K562 (cell line): ENCODE measurements around the gene SERTAD2.

ENCODE experiments used
- CHD2 ChIP-seq: IDR thresholded peaks from 2 replicates; pipeline ENCODE4 v1.6.1; 2011; ENCODE audit warnings: low read depth, low read length
- CTCF ChIP-seq, 3 experiments: IDR thresholded peaks in 2 of 3; conservative IDR thresholded peaks in 1 of 3; 2 replicates each; pipeline ENCODE4 v1.5.1; 2011 to 2012; ENCODE audit warnings: low read length in 3 of 3, mild to moderate bottlenecking in 3 of 3, control low read depth in 2 of 3, improper control_type of control experiment in 1 of 3, inconsistent platforms in 1 of 3, low read depth in 1 of 3, mixed read lengths in 1 of 3, moderate library complexity in 1 of 3; ENCODE audit not compliant: insufficient read depth in 2 of 3
- E2F4 ChIP-seq: sonication (generic); formaldehyde crosslinking; IDR thresholded peaks from 2 replicates; pipeline ENCODE4 v1.8.0; 2022; ENCODE audit warnings: mild to moderate bottlenecking, low read depth, missing genetic modification reagents
- FOXA3 ChIP-seq, 2 experiments: fragments of 450-650 bp in 1 of 2; sonication (generic) in 1 of 2; formaldehyde crosslinking; IDR thresholded peaks in 1 of 2; conservative IDR thresholded peaks in 1 of 2; 2 replicates each; pipeline versions ENCODE4 v1.4.0 to v1.8.0; 2020 to 2022; ENCODE audit warnings: mild to moderate bottlenecking in 2 of 2, missing genetic modification reagents in 1 of 2
- MAZ ChIP-seq, 2 experiments: fragments of 450-650 bp in 1 of 2; sonication (generic) in 1 of 2; formaldehyde crosslinking; IDR thresholded peaks in 1 of 2; conservative IDR thresholded peaks in 1 of 2; 2 replicates each; pipeline versions ENCODE4 v1.4.0 to v1.5.0; 2020; ENCODE audit warnings: mild to moderate bottlenecking in 1 of 2, missing genetic modification reagents in 1 of 2
- NFYB ChIP-seq: IDR thresholded peaks from 2 replicates; pipeline ENCODE4 v1.6.1; 2011; ENCODE audit warnings: mild to moderate bottlenecking, moderate library complexity; ENCODE audit not compliant: insufficient read length; ENCODE audit errors: extremely low read depth
- NR2C2 ChIP-seq, 2 experiments: fragments of 200-800 bp in 1 of 2; sonication (Bioruptor generic) in 1 of 2; sonication (generic) in 1 of 2; formaldehyde crosslinking in 1 of 2; IDR thresholded peaks; 2 replicates each; pipeline versions ENCODE4 v1.6.1 to v1.8.0; 2016 to 2022; ENCODE audit warnings: mild to moderate bottlenecking in 1 of 2, missing compliant biosample characterization in 1 of 2, missing genetic modification characterization in 1 of 2, missing genetic modification reagents in 1 of 2
- POLR2A ChIP-seq: fragments of 450-650 bp; conservative IDR thresholded peaks from 2 replicates; pipeline ENCODE4 v1.6.1; 2016
- POLR2AphosphoS5 ChIP-seq: IDR thresholded peaks from 2 replicates; pipeline ENCODE4 v1.6.1; 2011; ENCODE audit warnings: mild to moderate bottlenecking, low read depth, low read length, moderate library complexity; ENCODE audit not compliant: control insufficient read depth, insufficient read depth
- TGIF2 ChIP-seq: sonication (generic); formaldehyde crosslinking; IDR thresholded peaks from 2 replicates; pipeline ENCODE4 v1.8.1; 2022; ENCODE audit warnings: mild to moderate bottlenecking, missing genetic modification reagents, moderate library complexity
- ZNF263 ChIP-seq: sonication (generic); formaldehyde crosslinking; IDR thresholded peaks from 2 replicates; pipeline ENCODE4 v1.8.0; 2022; ENCODE audit warnings: mild to moderate bottlenecking, missing genetic modification reagents, borderline replicate concordance
- TF ChIP-seq, protein P1 (sequence below), 2 experiments: fragments of 450-650 bp; formaldehyde crosslinking in 1 of 2; IDR thresholded peaks; 2 replicates each; pipeline versions ENCODE4 v1.4.0 to v1.6.1; 2014 to 2020; ENCODE audit warnings: mild to moderate bottlenecking in 2 of 2, borderline replicate concordance in 1 of 2, low read depth in 1 of 2

DNA sequence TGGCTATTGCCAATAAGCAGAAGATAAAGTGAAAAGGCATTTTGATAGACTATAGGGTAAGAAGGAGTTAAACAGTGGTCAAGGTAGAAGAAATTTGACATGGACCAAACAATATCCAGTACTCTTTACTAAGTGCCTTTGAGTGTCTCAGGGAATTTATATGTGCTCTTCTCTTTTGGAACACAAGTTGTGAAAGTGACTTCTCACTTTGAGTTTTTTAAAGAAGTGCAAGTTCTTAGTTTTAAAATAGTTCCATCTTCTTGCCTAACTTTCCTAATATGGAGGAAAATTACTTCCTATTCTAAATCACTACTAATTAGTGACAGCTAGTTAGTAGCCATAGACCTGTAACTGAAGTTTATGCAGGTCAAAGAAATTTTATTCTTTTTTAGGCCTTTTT, 66.2 kb downstream of the SERTAD2 start:
- no peak for TF ChIP-seq NR2C2 (CRISPR knock-in tag; IDR thresholded peaks at IDR 0.05)
- no peak for TF ChIP-seq NR2C2 (tag; IDR thresholded peaks at IDR 0.05)
- no peak for TF ChIP-seq CTCF (IDR thresholded peaks at IDR 0.05 in 2 of 3, conservative IDR thresholded peaks at IDR 0.05 in 1 of 3; ENCODE audit: insufficient read depth in 2 of 3, low read depth in 1 of 3, low read length in 3 of 3)
- no peak for TF ChIP-seq POLR2A
- no peak for TF ChIP-seq CHD2
- no peak for TF ChIP-seq FOXA3 (CRISPR knock-in tag; conservative IDR thresholded peaks at IDR 0.05 in 1 of 2, IDR thresholded peaks at IDR 0.05 in 1 of 2)
- TF ChIP-seq, protein P1, sequence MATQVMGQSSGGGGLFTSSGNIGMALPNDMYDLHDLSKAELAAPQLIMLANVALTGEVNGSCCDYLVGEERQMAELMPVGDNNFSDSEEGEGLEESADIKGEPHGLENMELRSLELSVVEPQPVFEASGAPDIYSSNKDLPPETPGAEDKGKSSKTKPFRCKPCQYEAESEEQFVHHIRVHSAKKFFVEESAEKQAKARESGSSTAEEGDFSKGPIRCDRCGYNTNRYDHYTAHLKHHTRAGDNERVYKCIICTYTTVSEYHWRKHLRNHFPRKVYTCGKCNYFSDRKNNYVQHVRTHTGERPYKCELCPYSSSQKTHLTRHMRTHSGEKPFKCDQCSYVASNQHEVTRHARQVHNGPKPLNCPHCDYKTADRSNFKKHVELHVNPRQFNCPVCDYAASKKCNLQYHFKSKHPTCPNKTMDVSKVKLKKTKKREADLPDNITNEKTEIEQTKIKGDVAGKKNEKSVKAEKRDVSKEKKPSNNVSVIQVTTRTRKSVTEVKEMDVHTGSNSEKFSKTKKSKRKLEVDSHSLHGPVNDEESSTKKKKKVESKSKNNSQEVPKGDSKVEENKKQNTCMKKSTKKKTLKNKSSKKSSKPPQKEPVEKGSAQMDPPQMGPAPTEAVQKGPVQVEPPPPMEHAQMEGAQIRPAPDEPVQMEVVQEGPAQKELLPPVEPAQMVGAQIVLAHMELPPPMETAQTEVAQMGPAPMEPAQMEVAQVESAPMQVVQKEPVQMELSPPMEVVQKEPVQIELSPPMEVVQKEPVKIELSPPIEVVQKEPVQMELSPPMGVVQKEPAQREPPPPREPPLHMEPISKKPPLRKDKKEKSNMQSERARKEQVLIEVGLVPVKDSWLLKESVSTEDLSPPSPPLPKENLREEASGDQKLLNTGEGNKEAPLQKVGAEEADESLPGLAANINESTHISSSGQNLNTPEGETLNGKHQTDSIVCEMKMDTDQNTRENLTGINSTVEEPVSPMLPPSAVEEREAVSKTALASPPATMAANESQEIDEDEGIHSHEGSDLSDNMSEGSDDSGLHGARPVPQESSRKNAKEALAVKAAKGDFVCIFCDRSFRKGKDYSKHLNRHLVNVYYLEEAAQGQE (IDR thresholded peaks at IDR 0.05; ENCODE audit: borderline replicate concordance): no peak
- TF ChIP-seq, protein P1 (CRISPR knock-in tag; IDR thresholded peaks at IDR 0.05; ENCODE audit: low read depth): no peak
- no peak for TF ChIP-seq POLR2AphosphoS5
- TF ChIP-seq ZNF263 (CRISPR knock-in tag): no peak
- no peak for TF ChIP-seq TGIF2 (CRISPR knock-in tag)
- TF ChIP-seq E2F4 (CRISPR knock-in tag): no peak
- no peak for TF ChIP-seq MAZ (CRISPR knock-in tag; conservative IDR thresholded peaks at IDR 0.05 in 1 of 2, IDR thresholded peaks at IDR 0.05 in 1 of 2)
- TF ChIP-seq NFYB: no peak
